ENCODE results near the gene SPN.
A peak's percentile ranks its signal among the peaks of the same experiment; 100 is the strongest.
"Not testable (repeated sequence)": the region's sequence is repeated elsewhere in the genome, so short reads cannot be mapped to it uniquely, and the experiment has no call there.

Gene SPN

GRCh38 chr16:29678691-29679267 lies 15.7 kb downstream of the SPN start, which contains the start of gene QPRT:
Gene QPRT (plus strand): TSS chr16:29679180. CDS start chr16:29679198, 18 bp downstream.
- no peak for DNase-seq

- no peak for DNase-seq
Observed at GRCh38 chr16:29680180-29680598, 17.1 kb downstream of the SPN start.

DNA sequence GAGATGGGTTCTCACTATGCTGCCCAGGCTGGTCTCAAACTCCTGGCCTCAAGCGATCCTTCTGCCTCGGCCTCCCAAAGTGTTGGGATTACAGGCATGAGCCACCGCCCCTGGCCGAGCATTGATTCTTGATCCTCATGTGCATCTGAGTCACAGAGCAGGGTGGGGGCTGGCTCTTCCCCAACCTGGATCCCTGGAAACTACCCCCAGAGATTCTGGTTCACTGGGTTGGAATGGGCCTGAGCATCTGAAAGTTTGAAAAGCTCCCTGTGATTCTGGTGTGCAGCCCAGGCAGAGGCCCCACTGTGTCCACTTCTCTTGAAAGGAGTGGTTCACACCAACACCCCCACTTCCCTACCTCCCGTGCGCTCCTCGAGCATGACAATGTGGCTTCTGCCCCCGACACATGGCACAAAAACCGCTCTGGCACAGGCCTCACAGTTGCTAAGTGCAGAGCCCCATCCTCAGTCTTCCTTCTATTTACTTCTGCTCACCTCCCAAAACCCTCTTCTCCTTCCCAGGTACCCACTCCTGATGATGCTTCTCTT lies 20.6 kb downstream of the SPN start:
- DNase-seq: no peak

GRCh38 chr16:29684679-29685078 lies 21.6 kb downstream of the SPN start:
- no peak for DNase-seq

DNA sequence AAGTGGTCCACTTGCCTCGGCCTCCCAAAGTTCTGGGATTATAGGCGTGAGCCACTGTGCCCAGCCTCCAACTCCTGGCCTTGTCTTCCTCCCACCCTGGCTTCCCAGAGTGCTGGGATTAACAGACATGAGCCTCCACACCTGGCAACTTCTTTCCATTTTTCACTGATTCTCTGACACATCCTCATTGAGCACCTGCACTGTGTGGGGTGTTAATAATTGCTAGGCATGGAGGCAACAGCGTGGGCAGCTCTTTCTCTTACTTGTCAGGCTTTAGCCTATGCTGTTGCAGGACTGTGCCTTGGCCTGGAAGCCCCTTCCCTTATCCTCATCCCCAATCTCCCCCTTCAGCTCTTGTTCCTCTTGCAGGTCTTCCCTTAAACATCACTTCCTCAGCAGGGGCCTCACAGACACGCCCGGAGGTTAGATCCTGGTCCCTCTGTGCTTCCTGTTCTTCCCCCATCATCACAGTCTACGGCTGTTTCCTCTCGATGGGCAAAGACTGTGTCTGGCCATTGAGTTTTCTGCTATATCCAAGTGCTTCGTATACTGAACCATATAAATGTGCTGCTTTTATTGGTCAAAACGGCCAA lies 23.8 kb downstream of the SPN start:
- DNase-seq: no peak

- no peak for DNase-seq
Observed at GRCh38 chr16:29687755-29688154, 24.7 kb downstream of the SPN start.

DNA sequence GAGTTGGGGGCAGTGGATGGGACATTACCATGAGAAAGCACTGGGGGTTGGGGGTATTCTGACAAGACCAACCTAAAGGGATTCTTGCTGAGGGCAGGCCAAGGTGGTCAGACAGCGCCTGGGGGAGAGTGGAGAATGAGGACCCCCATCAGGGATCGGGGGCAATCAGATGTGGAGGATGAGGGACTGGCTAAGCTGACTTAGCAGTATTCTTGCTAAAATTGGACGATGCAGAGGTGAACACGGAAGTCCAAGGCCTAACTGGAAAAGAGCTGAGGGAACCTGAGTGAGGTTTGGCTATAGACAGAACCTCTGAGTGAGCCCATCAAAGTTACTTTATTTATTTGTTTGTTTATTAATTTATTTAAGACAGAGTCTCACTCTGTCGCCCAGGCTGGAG lies 25.1 kb downstream of the SPN start:
- no peak for DNase-seq

- DNase-seq: not testable (repeated sequence)
Observed at GRCh38 chr16:29689490-29690351, 26.7 kb downstream of the SPN start.

- not testable (repeated sequence) for DNase-seq
Observed at GRCh38 chr16:29692606-29693005, 29.6 kb downstream of the SPN start.

DNA sequence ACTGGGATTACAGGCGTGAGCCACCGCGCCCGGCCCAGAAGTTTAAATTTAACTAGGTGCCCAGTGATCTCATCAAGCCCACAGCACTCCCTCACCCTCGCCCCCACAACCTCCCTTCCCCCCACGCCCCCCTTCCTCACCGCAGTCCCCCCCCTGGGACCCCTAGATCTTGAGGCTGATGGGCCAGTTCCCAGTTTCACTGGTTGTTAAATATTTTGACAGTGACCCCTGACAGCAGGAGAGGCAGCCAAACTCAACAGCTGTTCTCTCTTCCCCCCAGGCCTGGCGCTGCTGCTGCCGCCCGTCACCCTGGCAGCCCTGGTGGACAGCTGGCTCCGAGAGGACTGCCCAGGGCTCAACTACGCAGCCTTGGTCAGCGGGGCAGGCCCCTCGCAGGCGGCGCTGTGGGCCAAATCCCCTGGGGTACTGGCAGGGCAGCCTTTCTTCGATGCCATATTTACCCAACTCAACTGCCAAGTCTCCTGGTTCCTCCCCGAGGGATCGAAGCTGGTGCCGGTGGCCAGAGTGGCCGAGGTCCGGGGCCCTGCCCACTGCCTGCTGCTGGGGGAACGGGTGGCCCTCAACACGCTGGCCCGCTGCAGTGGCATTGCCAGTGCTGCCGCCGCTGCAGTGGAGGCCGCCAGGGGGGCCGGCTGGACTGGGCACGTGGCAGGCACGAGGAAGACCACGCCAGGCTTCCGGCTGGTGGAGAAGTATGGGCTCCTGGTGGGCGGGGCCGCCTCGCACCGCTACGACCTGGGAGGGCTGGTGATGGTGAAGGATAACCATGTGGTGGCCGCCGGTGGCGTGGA lies 31.5 kb downstream of the SPN start:
- no peak for DNase-seq

DNA sequence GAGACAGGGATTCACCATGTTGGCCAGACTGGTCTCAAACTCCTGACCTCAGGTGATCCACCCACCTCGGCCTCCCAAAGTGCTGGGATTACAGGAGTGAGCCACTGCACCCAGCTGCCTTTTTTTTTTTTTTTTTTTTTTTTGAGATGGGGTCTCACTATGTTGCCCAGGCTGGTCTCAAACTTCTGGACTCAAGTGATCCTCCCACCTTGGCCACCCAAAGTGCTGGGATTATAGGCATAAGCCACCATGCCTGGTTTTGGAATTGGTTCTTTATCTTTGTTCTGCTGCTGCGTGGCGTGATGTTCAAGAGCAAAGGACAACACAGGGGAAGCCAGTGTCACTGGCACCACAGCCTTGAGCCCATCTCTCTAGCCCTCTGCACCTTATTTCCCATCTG lies 32.6 kb downstream of the SPN start:
- DNase-seq: not testable (repeated sequence)

DNA sequence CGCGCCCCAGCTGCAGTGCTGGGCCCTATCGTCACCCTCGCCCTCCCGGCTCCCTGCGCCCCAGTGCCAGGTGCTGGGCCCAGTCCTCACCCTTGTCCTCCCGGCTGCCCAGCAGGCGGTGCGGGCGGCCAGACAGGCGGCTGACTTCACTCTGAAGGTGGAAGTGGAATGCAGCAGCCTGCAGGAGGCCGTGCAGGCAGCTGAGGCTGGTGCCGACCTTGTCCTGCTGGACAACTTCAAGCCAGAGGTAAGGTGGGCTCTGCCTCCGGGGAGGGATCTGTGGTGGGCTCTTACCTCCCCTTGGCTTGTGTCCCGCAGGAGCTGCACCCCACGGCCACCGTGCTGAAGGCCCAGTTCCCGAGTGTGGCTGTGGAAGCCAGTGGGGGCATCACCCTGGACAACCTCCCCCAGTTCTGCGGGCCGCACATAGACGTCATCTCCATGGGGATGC lies 33.9 kb downstream of the SPN start:
- DNase-seq: no peak

DNA sequence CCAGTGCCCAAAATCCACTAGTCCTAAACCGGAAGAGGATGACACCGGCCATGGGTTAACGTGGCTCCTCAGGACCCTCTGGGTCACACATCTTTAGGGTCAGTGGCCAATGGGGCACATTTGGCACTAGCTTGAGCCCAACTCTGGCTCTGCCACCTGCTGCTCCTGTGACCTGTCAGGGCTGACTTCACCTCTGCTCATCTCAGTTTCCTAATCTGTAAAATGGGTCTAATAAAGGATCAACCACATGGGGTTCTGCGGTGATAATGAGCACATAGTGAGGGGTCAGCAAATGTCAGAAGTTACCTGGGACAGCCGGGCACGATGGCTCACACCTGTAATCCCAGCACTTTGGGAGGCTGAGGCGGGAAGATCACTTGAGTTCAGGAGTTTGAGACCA lies 34.3 kb downstream of the SPN start:
- DNase-seq: no peak

- no peak for DNase-seq
Observed at GRCh38 chr16:29698042-29698441, 35.0 kb downstream of the SPN start.

GRCh38 chr16:29698484-29699323 lies 35.7 kb downstream of the SPN start:
- DNase-seq: no peak

GRCh38 chr16:29699324-29700219 lies 36.5 kb downstream of the SPN start:
- no peak for DNase-seq

- peak; percentile 66 to 71 for DNase-seq
Observed at GRCh38 chr16:29700253-29700987, 37.4 kb downstream of the SPN start.

DNA sequence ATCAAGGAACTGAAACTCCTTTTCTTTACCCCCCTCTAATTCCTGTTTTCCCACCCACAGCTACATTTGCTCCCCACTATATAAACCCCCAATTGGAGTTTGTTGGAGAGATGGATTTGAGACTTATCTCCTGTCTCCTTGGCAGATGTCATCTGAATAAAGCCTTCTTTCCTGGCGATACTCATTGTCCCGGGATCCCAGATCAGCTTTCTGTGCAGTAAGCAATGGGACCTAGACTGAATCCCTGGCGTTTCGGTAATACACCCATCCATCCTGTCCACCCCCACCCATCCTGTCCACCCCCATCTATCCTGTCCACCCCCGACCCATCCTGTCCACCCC lies 38.1 kb downstream of the SPN start:
- DNase-seq: no peak

DNA sequence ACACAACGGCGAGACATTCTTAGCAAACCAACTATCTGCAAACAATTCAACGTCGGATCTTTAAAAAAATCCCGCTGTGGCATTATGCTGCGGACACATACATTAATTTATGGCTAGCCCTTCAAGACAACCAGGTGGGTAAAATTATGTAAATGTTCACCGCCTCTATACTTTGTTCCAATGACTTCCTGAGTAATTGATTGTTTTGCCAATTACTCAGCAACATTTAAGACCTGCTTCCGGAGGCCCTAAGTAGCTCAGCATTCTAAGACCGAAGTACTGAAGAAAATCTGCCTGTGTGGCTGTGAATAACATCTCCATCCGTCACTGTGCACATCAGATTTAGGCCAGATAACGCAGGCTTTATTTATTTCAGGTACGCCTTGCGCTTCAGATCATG lies 39.2 kb downstream of the SPN start:
- peak; percentile 15 to 22 for DNase-seq

DNA sequence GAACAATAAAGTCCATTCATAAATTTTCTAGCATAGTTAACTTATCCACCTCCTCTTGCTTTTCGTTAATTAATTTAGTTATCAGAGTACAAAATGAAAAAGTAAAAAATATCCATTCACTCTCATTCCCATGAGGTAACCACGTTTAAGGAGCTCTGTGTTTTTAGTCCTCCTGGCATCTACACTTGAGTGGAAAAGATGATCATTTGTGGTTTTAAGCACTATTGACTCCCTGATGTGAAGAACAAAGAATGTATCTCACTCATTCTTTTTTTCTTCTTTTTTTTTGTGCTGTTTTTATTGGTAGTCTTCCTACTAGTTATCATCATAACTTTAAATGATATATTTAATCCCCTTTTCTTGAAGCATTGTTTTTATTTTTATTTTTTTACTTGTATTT lies 42.0 kb downstream of the SPN start:
- no peak for DNase-seq
